Right kidney (tissue), 1 donor: ENCODE results near the gene ERP29.
A peak's percentile ranks its signal among the peaks of the same experiment; 100 is the strongest.
"Not testable (repeated sequence)": the region's sequence is repeated elsewhere in the genome, so short reads cannot be mapped to it uniquely, and the experiment has no call there.

ENCODE experiments used
- DNase-seq: peaks from one replicate; pipeline ENCODE4 v3.0.0-alpha.2; 2016

The ERP29 gene

DNA sequence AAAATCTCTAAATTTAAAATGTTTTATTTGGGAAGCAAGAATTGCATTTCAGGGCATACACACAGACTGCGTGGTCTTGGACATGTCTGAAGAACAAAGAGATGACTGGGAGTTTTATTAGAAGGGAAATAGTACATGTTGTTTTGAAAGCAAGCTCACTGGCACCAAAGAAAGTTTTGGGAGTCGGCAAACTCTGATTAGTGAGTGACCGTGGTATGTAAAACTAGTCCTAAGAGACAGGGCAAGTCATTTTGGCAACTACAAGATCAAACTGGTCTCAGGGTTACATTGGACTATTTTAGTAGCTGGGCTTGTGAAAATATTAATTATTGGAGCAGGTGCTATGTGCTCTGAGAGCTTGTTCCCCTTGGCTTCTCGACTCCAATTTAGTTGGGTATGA is 15.2 kb upstream of the ERP29 start:
- no peak for DNase-seq

DNA sequence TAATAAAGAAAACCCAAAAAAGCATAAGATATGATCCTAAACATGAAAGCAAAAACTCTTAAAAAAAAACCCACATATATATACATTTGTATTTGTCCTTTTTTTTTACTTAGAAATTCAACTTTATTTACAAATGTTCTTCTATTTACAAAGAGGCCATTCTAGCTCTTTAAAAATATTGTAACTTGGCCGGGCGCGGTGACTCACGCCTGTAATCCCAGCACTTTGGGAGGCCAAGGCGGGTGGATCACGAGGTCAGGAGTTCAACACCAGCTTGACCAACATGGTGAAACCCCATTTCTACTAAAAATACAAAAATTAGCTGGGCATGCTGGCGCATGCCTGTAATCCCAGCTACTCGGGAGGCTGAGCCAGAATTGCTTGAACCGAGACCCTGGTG is 14.1 kb upstream of the ERP29 start:
- not testable (repeated sequence) for DNase-seq

DNA sequence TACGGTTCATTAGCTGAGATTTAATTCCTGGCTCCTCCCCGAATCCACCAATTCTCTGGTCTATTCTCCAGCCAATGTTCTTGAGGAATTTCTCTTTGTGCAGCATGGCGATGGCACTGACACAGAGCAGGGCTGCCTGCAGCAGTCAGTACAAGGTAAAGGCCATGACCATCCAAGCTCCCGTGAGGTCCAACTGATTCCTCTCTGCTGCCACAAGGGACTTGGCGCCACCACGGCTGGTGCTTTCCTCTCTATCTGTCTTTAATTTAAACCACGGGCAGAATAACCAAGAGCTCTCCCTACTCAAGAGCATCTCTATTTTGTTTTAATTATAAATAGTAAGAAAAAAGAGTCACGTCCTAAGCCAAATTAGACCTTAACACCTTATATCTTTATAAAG is 12.4 kb upstream of the ERP29 start:
- no peak for DNase-seq

DNA sequence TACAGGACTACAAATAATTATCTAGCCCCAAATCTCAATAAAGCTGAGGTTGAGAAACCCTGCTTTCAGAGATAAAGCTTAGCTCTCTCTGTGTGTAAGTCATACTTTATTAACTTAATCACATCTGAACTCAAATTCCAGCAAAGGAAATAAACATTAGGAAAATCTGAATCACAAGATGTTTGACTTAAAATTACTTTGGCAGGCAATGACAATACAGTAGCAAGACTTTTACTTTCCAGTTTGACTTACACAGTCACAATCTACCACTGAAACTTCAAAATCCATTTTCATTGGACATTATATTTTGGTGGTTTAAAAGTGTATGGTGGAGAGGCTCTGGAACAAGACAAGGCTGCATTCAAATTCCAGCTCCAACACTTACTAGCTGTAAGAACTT is 11.7 kb upstream of the ERP29 start:
- no peak for DNase-seq

DNA sequence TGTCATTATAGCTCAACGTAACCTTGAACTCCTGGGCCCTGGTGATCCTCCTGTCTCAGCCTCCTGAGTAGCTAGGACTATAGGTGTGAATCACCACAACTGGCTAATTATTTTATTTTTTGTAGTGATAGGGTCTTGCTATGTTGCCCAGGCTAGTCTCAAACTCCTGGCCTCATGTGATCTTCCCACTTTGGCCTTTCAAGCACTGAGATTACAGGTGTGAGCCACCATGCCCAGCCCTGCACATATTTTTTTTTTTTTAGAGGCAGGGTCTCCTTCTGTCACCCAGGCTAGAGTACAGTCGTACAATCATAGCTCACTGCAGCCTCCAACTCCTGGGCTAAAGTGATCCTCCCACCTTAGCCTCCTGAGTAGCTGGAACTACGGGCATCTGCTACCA is 9.2 kb upstream of the ERP29 start:
- DNase-seq, result no peak

DNA sequence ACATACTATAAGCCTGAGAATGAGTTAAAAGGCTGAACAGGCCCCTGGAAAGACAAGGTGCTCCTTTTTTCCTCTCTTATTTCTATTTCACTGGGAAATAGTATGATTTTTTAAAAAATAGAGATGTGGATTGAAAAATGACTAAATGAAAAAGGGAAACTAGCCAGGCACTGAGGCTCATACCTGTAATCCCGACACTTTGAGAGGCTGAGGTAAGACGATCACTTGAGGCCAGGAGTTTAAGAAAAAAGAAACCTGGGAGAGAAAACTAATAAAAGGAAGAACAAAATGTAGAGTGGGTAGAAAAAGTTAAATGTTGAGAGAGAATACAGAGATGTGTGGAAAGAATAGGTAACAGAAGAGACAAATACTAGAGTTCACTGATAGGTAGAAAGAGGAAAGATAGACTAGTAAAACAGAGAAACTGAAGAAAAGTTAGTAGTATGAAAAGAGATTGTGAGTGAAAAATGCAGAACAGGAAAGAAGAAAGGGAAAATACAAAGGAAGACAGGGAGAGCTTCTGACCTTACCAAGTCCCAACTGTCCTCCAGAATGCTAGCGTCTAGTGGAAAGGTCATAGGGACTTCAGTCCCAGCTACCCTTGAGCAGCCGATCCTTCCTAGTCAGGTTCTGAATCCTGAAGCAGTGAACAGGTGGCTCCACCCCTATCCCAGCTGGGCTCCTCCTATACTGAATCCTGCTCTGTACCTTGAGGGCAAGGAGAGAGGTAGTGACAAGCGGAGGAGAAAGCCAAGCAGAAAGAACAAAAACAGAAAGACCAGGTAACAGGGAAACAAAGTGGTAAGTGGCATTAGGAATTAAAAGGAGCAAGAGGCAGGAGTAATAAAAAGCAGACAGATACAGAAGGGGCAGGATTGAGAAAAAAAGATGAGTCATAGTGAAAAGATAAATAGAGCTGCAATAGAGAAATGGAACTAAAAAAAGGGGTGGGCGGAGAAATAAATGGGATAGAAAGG is 7.5 kb upstream of the ERP29 start:
- DNase-seq, result peak; percentile 15

GRCh38 chr12:112007945-112008344 is 5.3 kb upstream of the ERP29 start:
- no peak for DNase-seq

- no peak for DNase-seq
These were observed 4.3 kb upstream of the ERP29 start for GRCh38 chr12:112008918-112009317.

GRCh38 chr12:112009596-112009995 is 3.6 kb upstream of the ERP29 start:
- DNase-seq, result not testable (repeated sequence)

DNA sequence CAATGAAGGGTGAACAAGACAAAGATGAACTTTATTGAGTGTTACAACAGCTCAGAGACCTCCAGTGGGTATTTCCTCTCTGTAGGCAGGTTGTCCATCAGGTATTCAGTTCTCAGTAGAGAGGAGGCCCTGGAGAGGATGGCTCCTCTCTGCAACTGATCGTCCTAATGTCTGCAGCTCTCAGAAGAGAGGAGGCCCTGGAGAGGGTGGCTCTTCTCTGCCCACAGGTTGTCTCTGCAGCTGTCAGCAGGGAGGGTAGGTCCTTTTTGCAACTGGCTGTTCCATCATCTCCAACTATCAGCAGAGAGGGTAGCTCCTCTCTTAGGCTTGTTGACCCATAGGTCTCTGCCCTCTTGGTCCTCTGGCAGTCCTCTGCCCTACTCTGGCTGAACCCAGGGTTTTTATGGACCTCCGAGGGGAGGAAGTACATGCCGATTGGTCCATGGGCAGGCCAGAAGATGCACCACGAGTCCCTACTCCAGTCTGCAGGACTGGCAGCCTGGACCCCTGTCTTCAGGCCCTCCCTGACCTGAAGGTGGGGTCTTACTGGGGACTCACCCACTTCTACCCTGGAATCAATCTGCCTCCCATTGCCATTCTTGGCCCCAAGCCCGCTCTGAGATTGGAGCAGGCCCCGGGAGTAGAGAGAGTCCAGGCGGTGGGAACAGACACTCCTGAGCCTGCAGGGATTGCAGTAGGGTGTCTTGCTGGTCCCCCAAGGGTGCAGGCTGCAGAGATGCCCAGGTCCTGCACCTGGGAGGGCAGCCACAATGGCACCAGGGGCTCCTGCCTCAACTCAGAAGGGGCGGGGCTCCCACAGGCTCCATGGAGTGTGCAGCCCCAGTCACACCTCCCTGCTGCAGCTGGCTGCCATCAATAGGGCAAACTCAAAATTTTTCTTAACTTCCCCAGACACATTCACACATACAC is 2.5 kb upstream of the ERP29 start:
- no peak for DNase-seq

DNA sequence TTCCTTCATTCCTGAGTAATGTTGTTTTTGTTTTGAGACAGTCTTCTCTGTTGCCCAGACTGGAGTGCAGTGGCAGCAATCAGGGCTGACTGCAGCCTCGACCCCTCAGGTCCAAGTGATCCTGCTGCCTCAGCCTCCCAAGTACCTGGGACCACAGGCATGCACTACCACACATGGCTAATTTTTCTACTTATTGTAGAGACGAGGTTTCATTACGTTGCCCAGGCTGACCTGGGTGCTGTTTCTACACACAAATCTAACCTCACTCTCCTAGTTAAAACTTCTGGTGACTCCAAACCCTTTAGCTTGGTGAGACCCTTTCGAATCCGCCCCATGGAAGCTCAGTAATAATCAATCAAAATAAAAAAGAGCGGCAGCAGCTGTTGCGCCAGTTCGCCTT is 1.5 kb upstream of the ERP29 start:
- DNase-seq, result no peak

DNA sequence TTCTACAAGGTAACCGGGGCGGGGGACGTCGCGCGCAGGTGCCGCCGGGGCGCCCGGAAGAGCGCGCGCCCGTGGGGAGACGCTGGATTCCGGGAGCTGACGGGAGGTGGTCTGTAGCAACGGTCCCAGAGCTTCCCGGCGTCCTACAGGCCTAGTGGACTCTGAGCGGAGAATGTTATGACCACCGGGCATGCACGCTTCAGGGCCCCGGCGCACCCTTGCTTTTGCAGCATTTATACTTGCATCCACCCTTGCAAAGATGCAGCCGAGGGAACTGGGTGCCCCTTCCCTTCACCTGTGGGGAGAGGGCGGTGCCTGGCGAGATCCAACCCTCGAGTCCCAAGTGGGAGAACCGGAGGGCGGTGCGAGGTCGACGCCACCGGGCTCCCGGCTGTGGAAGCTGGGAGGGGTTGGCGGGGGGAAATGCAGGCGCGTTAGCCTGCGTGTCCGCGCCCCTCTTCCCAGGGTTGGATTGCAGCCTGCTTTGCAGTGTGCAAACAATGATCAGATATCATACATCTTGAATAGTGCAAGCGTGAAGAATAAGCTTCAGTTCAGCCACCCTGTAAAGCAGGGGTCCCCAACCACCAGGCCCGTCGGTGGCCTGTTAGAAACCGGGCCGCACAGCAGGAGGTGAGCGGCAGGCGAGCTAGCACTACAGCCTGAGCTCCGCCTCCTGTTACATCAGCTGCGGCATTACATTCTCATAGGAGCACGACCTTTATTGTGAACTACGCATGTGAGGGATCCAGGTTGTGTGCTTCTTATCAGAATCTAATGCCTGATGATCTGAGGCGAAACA is 576 bp downstream of the ERP29 start:
- no peak for DNase-seq

DNA sequence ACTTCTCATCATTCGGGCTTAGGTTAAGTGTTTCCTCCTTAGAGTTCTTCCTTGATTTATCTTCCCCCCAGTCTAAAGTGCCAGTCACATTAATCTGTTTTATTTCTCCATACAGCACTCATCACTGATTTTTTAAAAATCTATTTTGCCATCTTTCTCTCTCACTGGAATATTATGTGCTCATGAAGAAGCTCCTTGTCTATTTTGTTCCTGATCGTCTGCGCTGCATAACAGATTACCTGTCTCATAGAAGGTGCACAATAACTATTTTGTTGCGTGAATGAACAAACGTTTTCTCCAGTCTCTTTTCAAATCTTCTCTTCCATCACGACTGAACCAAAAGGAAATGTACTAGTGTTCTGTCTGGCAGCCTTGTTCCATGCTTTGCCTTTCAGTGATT is 2.7 kb downstream of the ERP29 start:
- DNase-seq, result no peak

DNA sequence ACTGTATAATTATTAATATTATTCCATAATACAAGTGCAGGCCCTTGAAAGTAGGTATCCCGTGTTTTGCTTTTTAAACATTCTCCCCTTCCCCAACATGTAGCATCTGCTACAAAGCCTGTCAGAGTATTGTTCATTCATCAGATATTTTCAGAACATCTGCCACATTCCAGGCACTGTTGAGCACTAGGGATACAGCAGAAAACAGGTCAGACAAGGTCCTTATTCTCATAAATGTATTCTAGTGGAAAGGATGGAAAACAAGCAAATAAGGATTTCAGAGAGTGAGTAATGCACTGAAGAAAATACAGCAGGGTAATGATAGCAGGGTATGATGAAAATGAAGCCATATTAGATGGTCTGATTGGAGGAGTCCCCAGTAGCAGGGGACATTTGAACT is 3.8 kb downstream of the ERP29 start:
- DNase-seq, result no peak

DNA sequence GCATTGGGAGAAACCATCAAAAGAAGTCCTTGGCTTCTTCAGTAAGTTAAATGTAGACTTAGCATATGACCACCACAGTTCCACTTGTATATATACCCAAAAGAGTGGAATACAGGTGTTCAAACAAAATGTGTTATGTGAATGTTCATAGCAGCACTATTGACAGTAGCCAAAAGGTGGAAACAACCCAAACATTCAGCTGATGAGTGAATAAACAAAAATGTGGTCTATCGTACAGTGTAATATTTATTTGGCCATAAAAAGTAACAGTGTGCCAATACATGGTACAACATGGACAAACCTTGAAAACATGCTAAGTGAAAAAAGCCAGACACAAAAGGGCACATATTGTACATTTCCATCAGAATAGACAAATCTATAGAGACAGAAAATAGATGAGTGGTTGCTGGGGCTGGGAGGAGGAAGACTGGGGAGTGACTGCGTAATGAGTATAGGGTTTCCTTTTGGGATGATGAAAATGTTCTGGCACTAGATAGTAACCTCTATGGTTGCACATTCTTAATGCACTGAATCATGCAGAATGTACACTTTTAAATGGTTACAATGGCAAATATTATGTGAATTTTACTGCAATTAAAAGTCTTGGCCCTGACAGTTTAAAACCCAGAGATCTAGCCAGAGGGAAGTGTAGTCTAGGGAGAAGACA is 5.5 kb downstream of the ERP29 start:
- no peak for DNase-seq

- DNase-seq, result no peak
These were observed 7.8 kb downstream of the ERP29 start for GRCh38 chr12:112020947-112021457.

GRCh38 chr12:112022241-112023016 is 9.2 kb downstream of the ERP29 start:
- DNase-seq, result no peak

GRCh38 chr12:112023759-112024396 is 10.7 kb downstream of the ERP29 start:
- no peak for DNase-seq

DNA sequence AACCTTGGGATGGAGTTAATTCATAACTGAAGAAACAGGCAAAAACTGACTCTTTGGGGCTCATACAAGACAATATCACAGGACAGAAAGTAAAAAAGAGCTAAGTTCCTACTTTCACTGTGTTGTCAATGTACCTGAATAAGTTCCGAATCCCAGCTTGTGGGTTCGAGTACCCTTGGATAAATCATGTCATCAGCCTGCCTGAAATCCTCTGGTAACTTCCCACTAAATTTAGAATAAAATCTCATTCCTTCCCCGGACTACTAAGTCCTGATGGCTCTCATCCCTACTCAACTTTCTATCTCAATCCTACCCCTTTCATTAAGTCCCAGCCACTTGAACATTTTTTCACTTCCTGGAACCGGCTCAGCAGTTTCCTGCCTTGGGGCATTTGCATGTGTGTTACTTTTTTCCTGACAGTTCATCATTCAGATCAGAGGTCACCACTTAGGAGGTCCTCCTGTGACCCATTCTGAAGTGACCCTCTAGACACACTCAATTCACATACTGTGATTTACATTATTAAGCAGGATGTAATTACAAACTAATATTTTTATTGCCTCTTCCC is 12.7 kb downstream of the ERP29 start:
- no peak for DNase-seq

- DNase-seq, result no peak
These were observed 16.1 kb downstream of the ERP29 start for GRCh38 chr12:112029301-112029700.
